Stimulated activated CD4-positive, alpha-beta T cell treated with anti-CD3 and anti-CD28 coated beads, Interleukin-4, amount 100 ng/mL, for 1 hour (primary cell): ENCODE results near the gene USP37.
A peak's percentile ranks its signal among the peaks of the same experiment; 100 is the strongest.

Source experiments
- DNase-seq: peaks from one replicate; pipeline ENCODE4 v3.0.0-alpha.2; 2020

Gene USP37

DNA sequence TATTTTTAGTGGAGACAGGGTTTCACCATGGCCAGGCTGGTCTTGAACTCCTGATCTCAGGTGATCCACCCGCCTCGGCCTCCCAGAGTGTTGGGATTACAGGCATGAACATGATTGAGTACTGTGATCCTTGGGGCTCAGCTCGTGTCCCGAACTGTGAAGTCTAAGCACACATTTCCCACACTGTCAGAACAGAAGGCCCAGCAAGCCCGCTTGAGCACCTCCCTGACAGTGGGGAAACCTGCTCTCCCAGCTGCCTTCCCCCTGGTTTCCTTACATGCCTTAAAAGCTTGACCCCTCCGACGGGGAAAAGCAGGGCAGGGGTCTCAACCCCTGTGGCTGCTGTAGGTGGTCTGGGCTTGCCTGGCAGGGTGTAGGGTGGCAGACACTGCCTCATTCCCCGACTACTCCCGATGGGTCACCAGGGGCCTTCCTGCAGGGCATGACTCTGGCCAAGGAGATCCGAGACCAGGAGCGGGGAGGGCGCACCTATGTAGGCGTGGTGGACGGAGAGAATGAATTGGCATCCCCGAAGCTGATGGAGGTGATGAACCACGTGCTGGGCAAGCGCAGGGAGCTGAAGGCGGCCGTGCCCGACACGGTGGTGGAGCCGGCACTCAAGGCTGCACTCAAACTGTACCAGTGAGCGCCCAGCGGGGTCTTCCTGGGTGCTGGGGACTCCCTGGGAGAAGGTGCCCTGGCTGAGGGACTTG, 139.1 kb downstream of the USP37 start:
- no peak for DNase-seq

DNA sequence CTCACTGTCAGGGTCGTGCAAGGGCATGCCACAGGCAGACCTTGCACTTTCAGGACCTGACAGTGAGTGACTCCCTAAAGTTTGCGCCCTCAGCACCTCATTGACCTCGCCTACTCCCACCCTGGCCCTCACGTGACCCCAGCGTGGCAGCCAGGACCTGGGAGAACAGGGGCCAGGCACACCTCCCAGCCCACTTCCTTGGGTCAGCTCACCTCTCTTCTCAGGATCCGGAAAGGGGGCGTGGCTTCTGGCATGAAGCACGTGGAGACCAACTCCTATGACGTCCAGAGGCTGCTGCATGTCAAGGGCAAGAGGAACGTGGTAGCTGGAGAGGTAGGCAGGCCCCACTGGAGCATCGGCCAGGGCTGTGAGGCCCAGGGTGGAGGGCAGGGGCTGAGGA, 140.4 kb downstream of the USP37 start:
- no peak for DNase-seq

DNA sequence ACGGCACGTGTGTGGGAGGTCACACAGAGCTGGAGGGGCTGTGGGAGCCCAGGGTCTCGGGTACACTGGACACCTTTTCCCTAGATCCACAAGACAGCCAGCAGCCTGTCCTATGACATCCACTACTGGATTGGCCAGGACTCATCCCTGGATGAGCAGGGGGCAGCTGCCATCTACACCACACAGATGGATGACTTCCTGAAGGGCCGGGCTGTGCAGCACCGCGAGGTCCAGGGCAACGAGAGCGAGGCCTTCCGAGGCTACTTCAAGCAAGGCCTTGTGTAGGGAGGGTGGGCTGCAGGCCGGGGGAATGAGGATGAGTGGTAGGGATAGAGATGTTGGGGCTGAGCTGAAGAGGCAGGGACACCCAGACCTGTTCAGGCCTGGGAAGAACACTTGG, 142.6 kb downstream of the USP37 start:
- no peak for DNase-seq

DNA sequence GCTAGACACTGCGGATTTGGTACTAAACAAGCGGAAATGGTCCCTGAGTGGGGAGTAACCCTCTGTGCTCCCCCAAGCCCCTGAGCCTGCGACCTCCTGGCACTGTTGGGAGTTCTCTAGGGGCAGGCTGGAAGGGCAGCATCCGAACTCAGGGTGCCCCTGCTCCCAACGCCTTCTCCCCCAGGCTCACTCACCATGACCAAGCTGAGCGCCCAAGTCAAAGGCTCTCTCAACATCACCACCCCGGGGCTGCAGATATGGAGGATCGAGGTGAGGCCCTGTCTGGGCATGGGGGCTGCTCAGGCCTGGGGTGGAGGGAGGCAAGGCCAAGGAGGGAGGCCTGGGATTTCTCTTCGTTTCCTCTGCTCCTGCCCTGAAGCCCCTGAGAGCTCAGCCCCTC, 144.6 kb downstream of the USP37 start:
- no peak for DNase-seq

DNA sequence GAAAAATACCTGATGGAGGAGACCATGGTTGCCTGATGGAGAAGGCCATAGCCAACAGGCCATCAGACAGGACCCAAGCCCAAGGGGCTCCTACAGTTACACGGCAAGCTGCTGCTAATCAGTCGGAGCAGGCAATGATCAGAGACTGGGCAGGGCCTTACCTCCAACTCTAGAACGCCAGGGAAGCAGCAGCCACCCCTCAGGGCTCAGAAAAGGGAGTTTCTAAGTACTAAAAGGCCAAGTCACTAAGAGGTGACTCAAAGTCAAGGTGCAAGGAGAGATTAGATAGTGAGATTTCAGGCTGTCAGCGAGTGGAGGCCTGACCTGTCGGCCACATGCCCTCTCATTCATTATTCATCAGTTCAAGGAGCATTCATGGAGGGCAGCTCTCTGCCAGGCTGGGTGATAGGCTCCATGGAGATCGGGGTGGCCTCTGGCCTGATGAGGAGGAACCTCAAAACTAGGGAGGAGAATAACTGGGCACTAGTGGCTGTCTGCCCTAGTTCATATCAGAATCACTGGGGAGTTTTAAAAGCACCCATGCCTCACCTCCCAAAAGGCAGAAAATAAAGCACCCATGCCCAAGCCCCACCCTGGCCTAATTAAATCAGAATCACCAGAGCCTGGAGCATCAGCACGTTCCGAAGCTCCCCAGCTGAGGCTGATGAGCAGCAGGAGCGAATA, 145.6 kb downstream of the USP37 start:
- no peak for DNase-seq

DNA sequence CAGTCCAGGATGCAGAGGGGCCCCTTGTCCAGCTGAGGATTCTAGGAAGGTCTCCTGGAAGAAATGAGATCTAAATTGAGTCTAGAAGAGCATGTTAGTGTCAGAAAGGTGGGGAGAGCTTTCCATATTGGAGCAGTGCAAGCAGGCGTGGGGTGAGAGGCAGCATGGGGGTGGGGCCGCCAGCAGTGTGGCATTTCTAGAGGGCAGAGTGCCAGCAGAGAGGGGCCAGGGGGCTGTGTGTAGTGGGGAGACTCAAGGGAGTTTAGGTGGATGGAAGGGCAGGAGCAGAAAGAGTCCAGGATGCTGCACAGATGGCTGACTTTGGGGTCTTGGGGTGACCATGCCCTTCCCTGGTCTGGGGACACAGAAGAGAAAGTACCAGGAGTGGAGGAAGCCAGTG, 147.1 kb downstream of the USP37 start:
- DNase-seq: no peak

DNA sequence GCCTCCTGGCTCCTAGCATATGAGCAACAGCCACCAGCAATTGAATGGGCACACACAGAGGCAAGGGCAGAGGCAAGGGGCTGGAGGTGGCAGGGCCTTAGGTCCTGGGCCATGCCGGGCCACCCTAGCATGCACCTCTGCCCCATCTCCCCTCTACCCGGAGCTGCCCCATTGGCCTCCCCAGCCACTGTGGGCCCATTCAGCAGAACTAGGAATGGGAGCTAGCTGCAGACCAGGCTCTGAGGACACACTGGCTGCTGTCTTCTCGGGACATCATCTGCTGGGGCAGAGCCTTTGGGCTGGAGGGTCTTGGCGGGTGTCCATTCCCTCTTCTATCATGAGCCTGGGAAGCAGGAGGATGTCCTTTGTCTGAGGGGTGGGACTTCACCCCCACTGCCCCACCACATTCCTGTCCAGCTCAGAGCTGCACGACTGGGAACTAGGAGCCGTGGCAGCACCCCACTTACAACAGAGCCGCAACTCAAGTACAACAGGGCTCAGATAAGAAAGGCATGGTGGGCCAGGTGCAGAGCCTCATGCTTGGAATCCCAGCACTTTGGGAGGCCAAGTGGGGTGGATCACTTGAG, 148.4 kb downstream of the USP37 start:
- no peak for DNase-seq

DNA sequence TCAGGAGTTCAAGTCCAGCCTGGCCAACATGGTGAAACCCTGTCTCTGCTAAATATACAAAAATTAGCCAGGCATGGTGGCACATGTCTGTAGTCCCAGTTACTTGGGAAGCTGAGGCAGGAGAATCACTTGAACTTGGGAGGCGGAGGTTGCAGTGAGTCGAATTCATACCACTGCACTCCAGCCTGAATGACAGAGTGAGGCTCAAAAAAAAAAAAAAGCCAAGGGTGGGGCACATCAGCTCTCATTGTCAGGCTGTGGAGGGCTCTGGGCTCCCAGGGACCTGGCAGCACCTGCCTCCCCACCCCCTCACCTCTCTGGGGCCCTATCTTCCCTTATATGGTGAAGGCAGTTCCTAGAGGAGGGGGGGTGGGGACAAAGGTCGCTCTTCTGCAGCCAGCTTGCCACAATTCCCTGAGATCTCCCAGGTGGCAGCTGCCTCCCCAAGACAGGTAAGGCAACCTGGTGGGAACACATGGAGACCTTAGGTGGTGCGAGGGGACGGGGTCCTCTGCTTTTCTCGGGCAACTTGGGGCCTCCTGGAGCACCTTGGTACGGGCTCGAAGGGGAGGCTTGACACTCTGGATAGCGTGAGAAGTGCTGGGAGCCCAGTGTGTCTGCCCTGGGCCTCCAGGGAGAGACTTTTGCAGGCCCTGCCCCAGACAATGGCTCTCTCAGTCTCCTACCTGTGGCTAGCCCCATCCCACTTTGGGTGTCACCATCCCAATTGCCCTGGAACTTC, 149.3 kb downstream of the USP37 start, which contains the start of gene VIL1:
Gene VIL1, plus strand, starts transcription at position 407 of the 742 bp plus-strand sequence. CDS start 4,656 bp downstream, outside the sequence.
- DNase-seq: no peak

DNA sequence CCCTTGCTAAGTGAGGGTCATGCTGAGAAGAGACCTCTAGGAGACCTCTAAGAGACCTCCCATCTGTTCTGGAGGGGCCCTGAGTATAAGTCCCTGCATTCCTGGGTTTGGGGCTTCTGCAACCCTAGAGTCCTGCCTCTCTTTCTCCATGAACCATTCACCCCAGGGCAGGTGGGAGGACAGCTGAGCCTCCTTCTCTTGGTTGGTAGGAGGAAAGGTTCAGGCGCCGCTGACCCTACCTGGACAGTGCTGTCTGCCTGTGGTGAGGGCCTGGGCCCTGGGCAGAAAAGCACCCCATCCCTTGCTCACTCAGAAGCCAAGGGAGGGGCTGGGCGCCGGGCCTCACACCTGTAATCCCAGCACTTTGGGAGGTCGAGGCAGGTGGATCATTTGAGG, 149.8 kb downstream of the USP37 start:
- no peak for DNase-seq

DNA sequence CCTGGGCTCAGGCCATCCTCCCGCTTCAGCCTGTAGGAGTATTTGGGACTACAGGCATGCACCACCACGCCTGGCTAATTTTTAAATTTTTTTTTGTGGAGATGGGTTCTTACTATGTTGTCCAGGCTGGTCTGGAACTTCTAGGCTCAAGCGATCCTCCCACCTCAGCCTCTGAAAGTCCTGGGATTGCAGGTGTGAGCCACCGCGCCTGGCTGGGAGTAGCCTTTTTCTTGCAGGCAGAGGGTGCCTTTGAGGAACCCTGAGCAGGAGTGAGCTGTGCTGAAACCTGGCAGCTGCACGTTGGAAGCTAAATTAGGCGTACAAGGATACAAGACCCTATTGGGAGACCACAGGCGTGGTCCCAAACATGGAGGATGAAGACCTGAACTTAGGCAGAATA, 160.4 kb downstream of the USP37 start:
- no peak for DNase-seq

DNA sequence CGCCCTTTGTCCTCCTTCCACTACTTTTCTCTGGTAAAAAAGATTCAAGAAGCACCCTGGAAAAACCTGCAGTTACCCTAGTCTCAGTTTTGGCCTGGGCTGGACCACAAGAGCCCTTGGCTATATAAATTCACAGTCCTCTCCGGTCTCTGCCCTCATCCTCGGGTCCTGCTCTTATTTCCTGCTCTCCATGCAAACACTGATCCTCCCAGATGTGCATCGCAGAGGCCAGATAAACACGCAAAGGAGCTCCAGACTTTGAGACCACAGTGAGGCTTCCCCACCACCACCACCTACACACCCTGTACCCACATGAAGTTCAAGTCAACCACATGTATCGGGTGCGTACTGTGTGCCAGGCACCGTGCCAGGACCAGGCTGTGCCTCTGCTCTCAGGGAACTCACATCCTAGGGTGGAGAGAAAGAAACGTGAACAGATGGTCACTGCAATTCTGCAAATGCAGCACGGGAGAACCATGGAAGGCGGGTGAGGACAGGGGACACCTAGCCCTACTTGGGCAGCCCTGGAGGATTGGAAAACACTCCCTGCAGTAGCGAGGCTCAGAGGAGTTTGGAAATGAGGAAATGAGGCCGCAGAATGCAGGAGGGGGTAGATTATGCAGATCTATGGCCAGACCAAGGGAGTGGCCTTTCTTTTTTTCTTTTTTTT, 161.1 kb downstream of the USP37 start:
- DNase-seq: peak; percentile 56

DNA sequence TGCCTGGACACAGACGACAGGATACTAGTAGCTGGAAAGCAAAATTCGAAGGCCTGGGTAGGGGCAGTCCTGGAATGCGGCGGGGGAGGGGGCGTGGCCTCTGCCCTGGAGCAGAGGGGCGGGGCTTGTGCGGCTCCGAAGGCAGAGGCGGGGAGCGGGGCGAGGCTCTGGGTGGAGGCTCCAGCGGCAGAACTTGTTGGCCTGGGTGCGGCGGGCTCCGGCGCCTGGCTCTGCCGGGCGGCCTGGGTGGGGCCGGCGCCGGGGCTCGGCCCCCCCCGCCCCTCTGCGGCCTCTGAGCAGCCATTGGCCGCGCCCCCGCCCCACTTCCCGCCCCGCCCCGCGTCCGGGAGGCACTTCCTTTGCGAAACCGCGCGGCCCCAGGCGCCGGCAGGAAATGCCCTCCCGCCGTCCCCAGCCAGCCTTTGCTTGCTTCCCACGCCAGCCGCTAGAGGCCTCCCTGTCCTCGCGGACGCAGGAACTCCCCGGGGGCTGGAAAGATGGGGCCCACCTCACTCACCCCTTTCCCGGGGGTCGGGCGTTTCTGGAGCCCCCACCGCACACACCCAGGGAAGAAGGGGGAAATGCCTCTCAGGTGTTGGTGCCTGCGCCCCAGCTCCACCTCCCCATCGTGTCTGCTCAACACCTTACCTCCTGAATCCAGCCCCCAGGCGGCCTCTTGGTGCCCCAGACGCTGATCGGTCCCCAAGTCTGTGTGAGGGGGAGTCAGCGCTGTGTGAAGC, 161.8 kb downstream of the USP37 start:
- peak; percentile 90 for DNase-seq

DNA sequence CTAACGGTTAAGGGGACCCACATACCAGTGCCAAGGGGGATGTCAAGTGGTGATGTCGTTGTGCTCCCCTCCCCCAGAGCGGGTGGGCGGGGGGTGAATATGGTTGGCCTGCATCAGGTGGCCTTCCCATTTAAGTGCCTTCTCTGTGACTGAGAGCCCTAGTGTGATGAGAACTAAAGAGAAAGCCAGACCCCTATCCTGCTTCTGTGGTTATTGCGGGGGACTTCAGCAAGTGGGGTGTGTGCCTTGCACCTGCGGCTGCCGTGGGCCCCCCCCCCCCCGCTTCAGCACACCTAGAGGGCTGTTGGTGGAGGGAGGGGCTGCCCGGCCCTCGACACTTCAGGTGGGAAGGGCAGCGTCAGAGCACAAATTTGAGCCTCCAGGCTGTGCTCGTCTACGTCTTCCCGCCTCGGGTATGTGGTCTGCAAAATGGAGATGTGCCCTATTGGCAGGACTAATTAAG, 162.4 kb downstream of the USP37 start:
- DNase-seq: peak; percentile 14

DNA sequence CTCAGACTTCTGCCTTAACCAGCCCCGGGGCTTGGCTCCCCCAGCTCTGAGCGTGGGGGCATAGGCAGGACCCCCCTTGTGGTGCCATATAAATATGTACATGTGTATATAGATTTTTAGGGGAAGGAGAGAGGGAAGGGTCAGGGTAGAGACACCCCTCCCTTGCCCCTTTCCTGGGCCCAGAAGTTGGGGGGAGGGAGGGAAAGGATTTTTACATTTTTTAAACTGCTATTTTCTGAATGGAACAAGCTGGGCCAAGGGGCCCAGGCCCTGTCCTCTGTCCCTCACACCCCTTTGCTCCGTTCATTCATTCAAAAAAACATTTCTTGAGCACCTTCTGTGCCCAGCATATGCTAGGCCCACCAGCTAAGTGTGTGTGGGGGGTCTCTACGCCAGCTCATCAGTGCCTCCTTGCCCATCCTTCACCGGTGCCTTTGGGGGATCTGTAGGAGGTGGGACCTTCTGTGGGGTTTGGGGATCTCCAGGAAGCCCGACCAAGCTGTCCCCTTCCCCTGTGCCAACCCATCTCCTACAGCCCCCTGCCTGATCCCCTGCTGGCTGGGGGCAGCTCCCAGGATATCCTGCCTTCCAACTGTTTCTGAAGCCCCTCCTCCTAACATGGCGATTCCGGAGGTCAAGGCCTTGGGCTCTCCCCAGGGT, 162.9 kb downstream of the USP37 start:
- DNase-seq: no peak

DNA sequence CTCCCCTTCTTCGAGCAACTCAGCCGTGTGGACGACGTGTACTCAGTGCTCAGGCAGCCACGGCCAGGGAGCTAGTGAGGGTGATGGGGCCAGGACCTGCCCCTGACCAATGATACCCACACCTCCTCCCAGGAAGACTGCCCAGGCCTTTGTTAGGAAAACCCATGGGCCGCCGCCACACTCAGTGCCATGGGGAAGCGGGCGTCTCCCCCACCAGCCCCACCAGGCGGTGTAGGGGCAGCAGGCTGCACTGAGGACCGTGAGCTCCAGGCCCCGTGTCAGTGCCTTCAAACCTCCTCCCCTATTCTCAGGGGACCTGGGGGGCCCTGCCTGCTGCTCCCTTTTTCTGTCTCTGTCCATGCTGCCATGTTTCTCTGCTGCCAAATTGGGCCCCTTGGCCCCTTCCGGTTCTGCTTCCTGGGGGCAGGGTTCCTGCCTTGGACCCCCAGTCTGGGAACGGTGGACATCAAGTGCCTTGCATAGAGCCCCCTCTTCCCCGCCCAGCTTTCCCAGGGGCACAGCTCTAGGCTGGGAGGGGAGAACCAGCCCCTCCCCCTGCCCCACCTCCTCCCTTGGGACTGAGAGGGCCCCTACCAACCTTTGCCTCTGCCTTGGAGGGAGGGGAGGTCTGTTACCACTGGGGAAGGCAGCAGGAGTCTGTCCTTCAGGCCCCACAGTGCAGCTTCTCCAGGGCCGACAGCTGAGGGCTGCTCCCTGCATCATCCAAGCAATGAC, 163.6 kb downstream of the USP37 start:
- no peak for DNase-seq

DNA sequence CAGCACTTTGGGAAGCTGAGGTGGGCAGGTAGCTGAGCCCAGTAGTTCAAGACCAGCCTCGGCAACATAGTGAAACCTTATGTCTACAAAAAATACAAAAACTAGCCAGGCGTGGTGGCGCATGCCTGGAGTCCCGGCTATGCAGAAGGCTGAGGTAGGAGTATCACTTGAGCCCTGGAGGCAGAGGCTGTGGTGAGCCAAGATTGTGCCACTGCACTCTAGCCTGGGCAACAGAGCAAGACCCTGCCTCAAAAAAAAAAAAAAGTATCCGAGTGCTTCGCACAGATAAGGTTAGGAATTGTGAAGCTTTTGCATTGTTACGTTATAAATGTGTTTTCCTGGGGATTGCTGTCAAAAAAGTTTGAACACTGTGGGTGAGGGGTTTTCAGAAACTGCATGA, 164.3 kb downstream of the USP37 start:
- DNase-seq: no peak

DNA sequence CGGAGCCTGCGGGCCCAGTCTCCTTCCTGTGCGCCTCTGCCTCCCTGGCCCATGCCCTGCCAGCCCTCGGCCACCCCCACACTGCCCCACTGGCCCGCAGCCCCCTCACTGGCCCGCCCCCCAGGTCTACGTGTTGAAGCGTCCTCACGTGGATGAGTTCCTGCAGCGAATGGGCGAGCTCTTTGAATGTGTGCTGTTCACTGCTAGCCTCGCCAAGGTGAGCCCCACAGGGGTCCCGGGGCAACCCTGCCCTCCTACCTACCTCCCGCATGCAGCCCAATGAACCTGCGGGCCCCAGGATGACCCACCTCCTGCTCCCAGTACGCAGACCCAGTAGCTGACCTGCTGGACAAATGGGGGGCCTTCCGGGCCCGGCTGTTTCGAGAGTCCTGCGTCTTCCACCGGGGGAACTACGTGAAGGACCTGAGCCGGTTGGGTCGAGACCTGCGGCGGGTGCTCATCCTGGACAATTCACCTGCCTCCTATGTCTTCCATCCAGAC, 165.2 kb downstream of the USP37 start:
- no peak for DNase-seq

DNA sequence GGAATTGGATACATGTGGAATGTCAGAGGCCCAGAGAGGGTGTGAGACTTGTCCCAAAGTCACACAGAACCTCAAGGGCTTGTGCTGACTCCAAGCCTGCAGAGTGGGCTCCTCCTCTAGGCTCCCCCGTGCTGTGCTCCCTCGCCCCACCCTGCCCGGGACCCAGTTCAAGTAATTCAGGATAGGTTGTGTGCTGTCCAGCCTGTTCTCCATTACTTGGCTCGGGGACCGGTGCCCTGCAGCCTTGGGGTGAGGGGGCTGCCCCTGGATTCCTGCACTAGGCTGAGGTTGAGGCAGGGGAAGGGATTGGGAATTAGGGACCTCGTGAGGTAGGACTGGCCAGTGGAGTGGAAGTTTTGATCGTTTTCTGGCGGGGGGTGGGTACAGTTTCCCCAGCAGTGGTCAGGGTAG, 165.7 kb downstream of the USP37 start:
- DNase-seq: no peak

DNA sequence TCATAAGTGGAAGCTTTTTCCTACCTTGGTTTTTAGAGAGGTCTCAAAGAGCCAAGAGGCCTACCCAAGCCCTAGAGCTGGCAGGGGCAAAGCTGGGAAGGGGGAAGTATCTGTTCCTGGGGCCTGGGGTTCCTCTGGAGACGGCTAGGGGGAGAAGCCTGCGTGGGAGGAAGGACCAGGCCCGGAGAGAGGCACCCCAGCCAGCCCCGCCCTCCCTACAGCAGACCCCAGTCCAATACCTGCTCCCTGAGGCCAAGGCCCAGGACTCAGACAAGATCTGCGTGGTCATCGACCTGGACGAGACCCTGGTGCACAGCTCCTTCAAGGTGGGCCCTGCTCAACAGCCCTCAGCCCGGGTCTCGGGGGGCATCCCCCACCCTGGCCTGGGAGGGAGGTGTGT, 166.3 kb downstream of the USP37 start:
- DNase-seq: peak; percentile 6
